ENCODE data around the gene ZFP92.

GRCh38 chrX:153406903-153407302 lies 4.4 kb upstream of the ZFP92 start:
- TF ChIP-seq CTCF (conservative IDR thresholded peaks at IDR 0.05; ENCODE audit: low read length) (no peak), EZH2phosphoT487 (IDR thresholded peaks at IDR 0.05; ENCODE audit: borderline replicate concordance, low read depth, low read length) (no peak)
